Tibial artery (tissue), 4 donors: ENCODE results near the gene BOD1L1.

Source experiments
- DNase-seq, 2 donors: peaks; one replicate each; pipeline ENCODE4 v3.0.0-alpha.2; 2019
- H3K27ac ChIP-seq, 2 donors: fragments of 200-600 bp; sonication (generic) in 1 of 2; 1 replicate in 1 of 2; 2 replicates in 1 of 2; pipeline ENCODE4 v1.5.1; 2018 to 2019; ENCODE audit warnings: mild to moderate bottlenecking in 1 of 2
- H3K27me3 ChIP-seq, 2 donors: fragments of 200-600 bp; sonication (generic) in 1 of 2; one replicate each; pipeline versions ENCODE4 v1.5.1 to v1.6.0; 2016 to 2019
- H3K36me3 ChIP-seq, 3 donors: fragments of 200-600 bp; sonication (generic) in 2 of 3; one replicate each; pipeline ENCODE4 v1.5.1; 2016 to 2019; ENCODE audit warnings: mild to moderate bottlenecking in 2 of 3
- H3K4me1 ChIP-seq, 4 donors: fragments of 200-600 bp; sonication (generic) in 2 of 4; 1 replicate in 3 of 4; 2 replicates in 1 of 4; pipeline ENCODE4 v1.5.1; 2016 to 2019
- H3K4me3 ChIP-seq, 2 donors: fragments of 200-600 bp; sonication (generic) in 1 of 2; 1 replicate in 1 of 2; 2 replicates in 1 of 2; pipeline ENCODE4 v1.5.1; 2018 to 2019; ENCODE audit warnings: mild to moderate bottlenecking in 2 of 2
- H3K9me3 ChIP-seq, 3 donors: fragments of 200-600 bp; sonication (generic) in 1 of 3; one replicate each; pipeline ENCODE4 v1.5.1; 2016 to 2019
- CTCF ChIP-seq, 2 experiments: fragments of 200-600 bp in 1 of 2; fragments of 450-650 bp in 1 of 2; IDR thresholded peaks; one replicate each; pipeline ENCODE4 v1.5.1; 2017 to 2019; ENCODE audit warnings: antibody characterized with exemption in 2 of 2, mild to moderate bottlenecking in 1 of 2, moderate library complexity in 1 of 2
- intact Hi-C: fragments of 100-400 bp; cut with DNase I; formaldehyde crosslinking; loops from one replicate; pipeline ENCODE4 v1.15.0; 2023; ENCODE audit warnings: low total_unique reads

Gene BOD1L1

GRCh38 chr4:13546941-13547484 lies 80.5 kb downstream of the BOD1L1 start:
- H3K27me3 ChIP-seq, result peaks cover 0 to 85% of the 10 kb centered on the region in 2 donors
- no peaks in the 10 kb centered on the region for H3K36me3 ChIP-seq
- H3K4me3 ChIP-seq, result peak overlapping the region; percentile 27 to 42
- intact Hi-C loops, result loop anchor here (10.0 kb wide), 1 partner anchor 822 kb away; no protein-coding TSS in a partner anchor
- H3K4me1 ChIP-seq, result peaks cover 0 to 50% (median 36%) of the 10 kb centered on the region in 4 donors
- no peak for TF ChIP-seq CTCF (IDR thresholded peaks at IDR 0.05)
- peaks cover 0 to 15% (median 6%) of the 10 kb centered on the region in 3 donors for H3K9me3 ChIP-seq
- no peak for DNase-seq
- no peak overlapping the region for H3K27ac ChIP-seq

- no peak overlapping the region for H3K4me3 ChIP-seq
These were observed 81.2 kb downstream of the BOD1L1 start for GRCh38 chr4:13546142-13546940.

GRCh38 chr4:13545394-13545808 lies 82.1 kb downstream of the BOD1L1 start:
- no peaks in the 10 kb centered on the region for H3K36me3 ChIP-seq
- intact Hi-C loops, result loop anchor here (10.0 kb wide), 1 partner anchor 821 kb away; no protein-coding TSS in a partner anchor
- peaks cover 0 to 54% (median 41%) of the 10 kb centered on the region in 4 donors for H3K4me1 ChIP-seq
- no peak for DNase-seq
- no peak overlapping the region for H3K27ac ChIP-seq
- peaks cover 0 to 99% of the 10 kb centered on the region in 2 donors for H3K27me3 ChIP-seq
- peaks cover 0 to 15% (median 0%) of the 10 kb centered on the region in 3 donors for H3K9me3 ChIP-seq
- TF ChIP-seq CTCF (IDR thresholded peaks at IDR 0.05), result no peak
- H3K4me3 ChIP-seq, result peak overlapping the region; percentile 56 to 60

More at GRCh38 chr4:13546142-13546940, 81.2 kb downstream of the BOD1L1 start:
- peaks cover 0 to 54% (median 41%) of the 10 kb centered on the region in 4 donors for H3K4me1 ChIP-seq
- TF ChIP-seq CTCF (IDR thresholded peaks at IDR 0.05), result no peak
- peaks cover 0 to 92% of the 10 kb centered on the region in 2 donors for H3K27me3 ChIP-seq
- peaks cover 0 to 15% (median 6%) of the 10 kb centered on the region in 3 donors for H3K9me3 ChIP-seq
- no peak for DNase-seq
- intact Hi-C loops, result loop anchor here (10.0 kb wide), 1 partner anchor 822 kb away; no protein-coding TSS in a partner anchor
- H3K27ac ChIP-seq, result no peak overlapping the region
- no peaks in the 10 kb centered on the region for H3K36me3 ChIP-seq

- H3K4me1 ChIP-seq, result peaks cover 0 to 54% (median 42%) of the 10 kb centered on the region in 4 donors
- no peaks in the 10 kb centered on the region for H3K36me3 ChIP-seq
- intact Hi-C loops, result loop anchor here (10.0 kb wide), 1 partner anchor 820 kb away; no protein-coding TSS in a partner anchor
- peaks cover 0 to 15% (median 0%) of the 10 kb centered on the region in 3 donors for H3K9me3 ChIP-seq
- H3K4me3 ChIP-seq, result peak overlapping the region; percentile 56 to 60
- TF ChIP-seq CTCF (IDR thresholded peaks at IDR 0.05), result no peak
- DNase-seq, result peak; percentile 67 to 78
- no peak overlapping the region for H3K27ac ChIP-seq
- H3K27me3 ChIP-seq, result peaks cover 0 to 100% of the 10 kb centered on the region in 2 donors
These were observed 82.7 kb downstream of the BOD1L1 start for GRCh38 chr4:13544606-13545393.
